Measurements from ENCODE around the gene RBSN.

GRCh38 chr3:15032650-15033049 lies 66.3 kb downstream of the RBSN start:
- TF ChIP-seq EZH2phosphoT487 (conservative IDR thresholded peaks at IDR 0.05; ENCODE audit: low read length) = no peak
- TF ChIP-seq, protein P1, sequence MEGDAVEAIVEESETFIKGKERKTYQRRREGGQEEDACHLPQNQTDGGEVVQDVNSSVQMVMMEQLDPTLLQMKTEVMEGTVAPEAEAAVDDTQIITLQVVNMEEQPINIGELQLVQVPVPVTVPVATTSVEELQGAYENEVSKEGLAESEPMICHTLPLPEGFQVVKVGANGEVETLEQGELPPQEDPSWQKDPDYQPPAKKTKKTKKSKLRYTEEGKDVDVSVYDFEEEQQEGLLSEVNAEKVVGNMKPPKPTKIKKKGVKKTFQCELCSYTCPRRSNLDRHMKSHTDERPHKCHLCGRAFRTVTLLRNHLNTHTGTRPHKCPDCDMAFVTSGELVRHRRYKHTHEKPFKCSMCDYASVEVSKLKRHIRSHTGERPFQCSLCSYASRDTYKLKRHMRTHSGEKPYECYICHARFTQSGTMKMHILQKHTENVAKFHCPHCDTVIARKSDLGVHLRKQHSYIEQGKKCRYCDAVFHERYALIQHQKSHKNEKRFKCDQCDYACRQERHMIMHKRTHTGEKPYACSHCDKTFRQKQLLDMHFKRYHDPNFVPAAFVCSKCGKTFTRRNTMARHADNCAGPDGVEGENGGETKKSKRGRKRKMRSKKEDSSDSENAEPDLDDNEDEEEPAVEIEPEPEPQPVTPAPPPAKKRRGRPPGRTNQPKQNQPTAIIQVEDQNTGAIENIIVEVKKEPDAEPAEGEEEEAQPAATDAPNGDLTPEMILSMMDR (IDR thresholded peaks at IDR 0.05; ENCODE audit: insufficient read depth, low read length, poor library complexity, severe bottlenecking) = no peak

Measured in SU-DHL-6 (cell line).